ENCODE results near the gene NDUFC1. TPM values are rescaled to one million over a fixed set of nuclear protein-coding genes. Genes with fewer than 3 reads are reported as not detected.

NDUFC1 gene
- total and polyA plus RNA-seq, 4 donors = 12.4 to 192 (median 50.8) TPM

- Histone ChIP-seq H3K27ac (ENCODE audit: low read depth in 1 of 2, low read length in 2 of 2) (no peak overlapping the region), H3K9ac (ENCODE audit: low read depth in 1 of 2, low read length in 2 of 2) (no peak overlapping the region), H3K9me3 (ENCODE audit: control insufficient read depth in 4 of 4, low read length in 3 of 4) (no peaks in the 10 kb centered on the region), H3K36me3 (ENCODE audit: control insufficient read depth in 4 of 4, insufficient read depth in 3 of 4, low read depth in 1 of 4, low read length in 3 of 4) (no peaks in the 10 kb centered on the region), H3K4me3 (ENCODE audit: low read depth in 1 of 3, low read length in 3 of 3) (no peak overlapping the region), H3K4me1 (ENCODE audit: control insufficient read depth in 4 of 4, insufficient read depth in 4 of 4, low read length in 3 of 4) (peaks cover 0 to 11% (median 3%) of the 10 kb centered on the region in 4 donors), H3K27me3 (ENCODE audit: control insufficient read depth in 4 of 4, insufficient read depth in 4 of 4, low read length in 3 of 4) (no peaks in the 10 kb centered on the region)
- TF ChIP-seq RAD21 (IDR thresholded peaks at IDR 0.05) (no peak), SP1 (IDR thresholded peaks at IDR 0.05) (no peak), EGR1 (IDR thresholded peaks at IDR 0.05; ENCODE audit: low read depth in 2 of 2) (no peak), FOXA1 (IDR thresholded peaks at IDR 0.05) (no peak), RXRA (IDR thresholded peaks at IDR 0.05) (no peak), YY1 (IDR thresholded peaks at IDR 0.05) (no peak), HNF4A (conservative IDR thresholded peaks at IDR 0.05) (no peak), FOXA2 (IDR thresholded peaks at IDR 0.05) (no peak), GABPA (IDR thresholded peaks at IDR 0.05 in 1 of 2, conservative IDR thresholded peaks at IDR 0.05 in 1 of 2) (no peak), JUND (IDR thresholded peaks at IDR 0.05) (no peak), NR2F2 (IDR thresholded peaks at IDR 0.05) (no peak), TAF1 (conservative IDR thresholded peaks at IDR 0.05) (no peak), HNF4G (IDR thresholded peaks at IDR 0.05) (no peak)
- TF ChIP-seq, protein P1, sequence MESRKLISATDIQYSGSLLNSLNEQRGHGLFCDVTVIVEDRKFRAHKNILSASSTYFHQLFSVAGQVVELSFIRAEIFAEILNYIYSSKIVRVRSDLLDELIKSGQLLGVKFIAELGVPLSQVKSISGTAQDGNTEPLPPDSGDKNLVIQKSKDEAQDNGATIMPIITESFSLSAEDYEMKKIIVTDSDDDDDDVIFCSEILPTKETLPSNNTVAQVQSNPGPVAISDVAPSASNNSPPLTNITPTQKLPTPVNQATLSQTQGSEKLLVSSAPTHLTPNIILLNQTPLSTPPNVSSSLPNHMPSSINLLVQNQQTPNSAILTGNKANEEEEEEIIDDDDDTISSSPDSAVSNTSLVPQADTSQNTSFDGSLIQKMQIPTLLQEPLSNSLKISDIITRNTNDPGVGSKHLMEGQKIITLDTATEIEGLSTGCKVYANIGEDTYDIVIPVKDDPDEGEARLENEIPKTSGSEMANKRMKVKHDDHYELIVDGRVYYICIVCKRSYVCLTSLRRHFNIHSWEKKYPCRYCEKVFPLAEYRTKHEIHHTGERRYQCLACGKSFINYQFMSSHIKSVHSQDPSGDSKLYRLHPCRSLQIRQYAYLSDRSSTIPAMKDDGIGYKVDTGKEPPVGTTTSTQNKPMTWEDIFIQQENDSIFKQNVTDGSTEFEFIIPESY (IDR thresholded peaks at IDR 0.05) = no peak
- TF ChIP-seq, protein P2, sequence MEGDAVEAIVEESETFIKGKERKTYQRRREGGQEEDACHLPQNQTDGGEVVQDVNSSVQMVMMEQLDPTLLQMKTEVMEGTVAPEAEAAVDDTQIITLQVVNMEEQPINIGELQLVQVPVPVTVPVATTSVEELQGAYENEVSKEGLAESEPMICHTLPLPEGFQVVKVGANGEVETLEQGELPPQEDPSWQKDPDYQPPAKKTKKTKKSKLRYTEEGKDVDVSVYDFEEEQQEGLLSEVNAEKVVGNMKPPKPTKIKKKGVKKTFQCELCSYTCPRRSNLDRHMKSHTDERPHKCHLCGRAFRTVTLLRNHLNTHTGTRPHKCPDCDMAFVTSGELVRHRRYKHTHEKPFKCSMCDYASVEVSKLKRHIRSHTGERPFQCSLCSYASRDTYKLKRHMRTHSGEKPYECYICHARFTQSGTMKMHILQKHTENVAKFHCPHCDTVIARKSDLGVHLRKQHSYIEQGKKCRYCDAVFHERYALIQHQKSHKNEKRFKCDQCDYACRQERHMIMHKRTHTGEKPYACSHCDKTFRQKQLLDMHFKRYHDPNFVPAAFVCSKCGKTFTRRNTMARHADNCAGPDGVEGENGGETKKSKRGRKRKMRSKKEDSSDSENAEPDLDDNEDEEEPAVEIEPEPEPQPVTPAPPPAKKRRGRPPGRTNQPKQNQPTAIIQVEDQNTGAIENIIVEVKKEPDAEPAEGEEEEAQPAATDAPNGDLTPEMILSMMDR (IDR thresholded peaks at IDR 0.05; ENCODE audit: low read depth, low read length, missing input control) = no peak
- TF ChIP-seq, protein P3, sequence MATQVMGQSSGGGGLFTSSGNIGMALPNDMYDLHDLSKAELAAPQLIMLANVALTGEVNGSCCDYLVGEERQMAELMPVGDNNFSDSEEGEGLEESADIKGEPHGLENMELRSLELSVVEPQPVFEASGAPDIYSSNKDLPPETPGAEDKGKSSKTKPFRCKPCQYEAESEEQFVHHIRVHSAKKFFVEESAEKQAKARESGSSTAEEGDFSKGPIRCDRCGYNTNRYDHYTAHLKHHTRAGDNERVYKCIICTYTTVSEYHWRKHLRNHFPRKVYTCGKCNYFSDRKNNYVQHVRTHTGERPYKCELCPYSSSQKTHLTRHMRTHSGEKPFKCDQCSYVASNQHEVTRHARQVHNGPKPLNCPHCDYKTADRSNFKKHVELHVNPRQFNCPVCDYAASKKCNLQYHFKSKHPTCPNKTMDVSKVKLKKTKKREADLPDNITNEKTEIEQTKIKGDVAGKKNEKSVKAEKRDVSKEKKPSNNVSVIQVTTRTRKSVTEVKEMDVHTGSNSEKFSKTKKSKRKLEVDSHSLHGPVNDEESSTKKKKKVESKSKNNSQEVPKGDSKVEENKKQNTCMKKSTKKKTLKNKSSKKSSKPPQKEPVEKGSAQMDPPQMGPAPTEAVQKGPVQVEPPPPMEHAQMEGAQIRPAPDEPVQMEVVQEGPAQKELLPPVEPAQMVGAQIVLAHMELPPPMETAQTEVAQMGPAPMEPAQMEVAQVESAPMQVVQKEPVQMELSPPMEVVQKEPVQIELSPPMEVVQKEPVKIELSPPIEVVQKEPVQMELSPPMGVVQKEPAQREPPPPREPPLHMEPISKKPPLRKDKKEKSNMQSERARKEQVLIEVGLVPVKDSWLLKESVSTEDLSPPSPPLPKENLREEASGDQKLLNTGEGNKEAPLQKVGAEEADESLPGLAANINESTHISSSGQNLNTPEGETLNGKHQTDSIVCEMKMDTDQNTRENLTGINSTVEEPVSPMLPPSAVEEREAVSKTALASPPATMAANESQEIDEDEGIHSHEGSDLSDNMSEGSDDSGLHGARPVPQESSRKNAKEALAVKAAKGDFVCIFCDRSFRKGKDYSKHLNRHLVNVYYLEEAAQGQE (IDR thresholded peaks at IDR 0.05) = no peak
- TF ChIP-seq, protein P4, sequence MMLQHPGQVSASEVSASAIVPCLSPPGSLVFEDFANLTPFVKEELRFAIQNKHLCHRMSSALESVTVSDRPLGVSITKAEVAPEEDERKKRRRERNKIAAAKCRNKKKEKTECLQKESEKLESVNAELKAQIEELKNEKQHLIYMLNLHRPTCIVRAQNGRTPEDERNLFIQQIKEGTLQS (IDR thresholded peaks at IDR 0.05) = no peak
- TF ChIP-seq, protein P5, sequence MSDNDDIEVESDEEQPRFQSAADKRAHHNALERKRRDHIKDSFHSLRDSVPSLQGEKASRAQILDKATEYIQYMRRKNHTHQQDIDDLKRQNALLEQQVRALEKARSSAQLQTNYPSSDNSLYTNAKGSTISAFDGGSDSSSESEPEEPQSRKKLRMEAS (IDR thresholded peaks at IDR 0.05) = no peak
- DNase-seq (ENCODE audit: low spot score) = no peak
- WGBS = 94% methylated on average over 12 of the region's 12 CpGs
Measured at GRCh38 chr4:139241784-139242151, 60.5 kb downstream of the NDUFC1 start.

All from liver (tissue), 9 donors.